Activated CD4-positive, CD25-positive, alpha-beta regulatory T cell (primary cell): ENCODE data around the gene APOBEC3F.
"Not testable (repeated sequence)": the region's sequence is repeated elsewhere in the genome, so short reads cannot be mapped to it uniquely, and the experiment has no call there.

Experiments
- DNase-seq, 4 experiments: peaks; one replicate each; lab custom pipeline; 2025; lab: John Stamatoyannopoulos, UW

APOBEC3F gene

DNA sequence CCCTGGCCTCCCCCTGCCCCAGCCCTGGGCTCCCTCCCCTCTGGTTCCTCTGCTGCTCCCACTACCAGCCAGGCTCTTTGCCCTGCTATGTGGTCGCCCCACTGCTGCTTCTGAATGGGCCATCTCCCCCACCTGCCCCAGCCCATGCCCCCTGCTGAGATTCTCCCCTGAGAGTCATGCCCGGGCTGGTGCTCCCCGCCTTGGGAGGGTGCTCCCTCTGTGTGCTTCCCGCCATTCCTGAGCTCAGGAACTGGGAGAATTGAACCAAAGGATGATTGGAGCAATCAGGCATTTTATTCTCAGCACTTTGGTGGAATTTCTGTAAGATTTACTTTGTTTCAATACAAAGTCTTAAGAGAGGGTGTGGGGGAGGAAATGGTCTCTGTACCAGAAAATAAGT lies 12.9 kb upstream of the APOBEC3F start:
- no peak for DNase-seq

DNA sequence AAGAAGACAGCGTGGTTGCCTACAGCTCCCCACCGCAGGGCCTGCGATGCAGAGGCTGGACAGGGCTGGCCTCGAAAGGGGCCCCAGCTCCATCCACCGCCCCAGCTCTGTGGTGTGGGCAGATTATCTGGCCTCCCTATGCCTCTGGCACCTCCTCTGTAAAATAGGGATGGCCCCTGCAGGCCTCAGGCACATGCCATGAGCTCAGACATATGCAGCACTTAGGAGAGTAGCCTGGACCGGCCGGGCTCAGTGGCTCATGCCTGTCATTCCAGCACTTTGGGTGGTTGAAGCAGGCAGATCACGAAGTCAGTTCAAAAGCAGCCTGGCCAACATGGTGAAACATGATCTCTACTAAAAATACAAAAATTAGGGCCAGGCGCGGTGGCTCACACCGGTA lies 12.4 kb upstream of the APOBEC3F start:
- no peak for DNase-seq

- DNase-seq: no peak
Measured at GRCh38 chr22:39029227-39029626, 11.4 kb upstream of the APOBEC3F start.

- DNase-seq: no peak
Measured at GRCh38 chr22:39030705-39031104, 10.0 kb upstream of the APOBEC3F start.

GRCh38 chr22:39031434-39032295 lies 9.0 kb upstream of the APOBEC3F start:
- not testable (repeated sequence) for DNase-seq

GRCh38 chr22:39037071-39037470 lies 3.6 kb upstream of the APOBEC3F start:
- not testable (repeated sequence) for DNase-seq

GRCh38 chr22:39039306-39040126 lies 1.1 kb upstream of the APOBEC3F start:
- no peak for DNase-seq

DNA sequence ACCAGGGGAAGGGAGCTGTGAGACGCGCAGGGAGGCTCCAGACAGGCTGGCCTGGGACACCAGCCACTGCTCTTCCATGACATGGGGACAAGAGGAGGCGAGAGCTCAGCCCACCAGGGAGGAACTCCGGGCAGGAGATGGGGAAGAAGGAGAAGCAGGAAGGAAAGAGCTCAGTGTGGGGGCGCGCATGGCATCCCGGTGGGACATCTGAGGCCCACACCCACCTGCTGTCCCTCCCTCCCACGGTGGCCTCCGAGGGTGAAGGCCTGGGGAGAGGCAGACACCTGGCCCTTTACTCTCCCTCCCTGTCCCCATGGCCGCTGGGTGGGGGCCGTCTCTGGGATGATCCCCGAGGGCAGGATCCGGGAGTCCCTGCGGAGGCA lies 518 bp upstream of the APOBEC3F start:
- not testable (repeated sequence) for DNase-seq

- no peak for DNase-seq
Measured at GRCh38 chr22:39041908-39042307, 1.2 kb downstream of the APOBEC3F start.

GRCh38 chr22:39043063-39043462 lies 2.4 kb downstream of the APOBEC3F start:
- DNase-seq: not testable (repeated sequence)

GRCh38 chr22:39045136-39045535 lies 4.5 kb downstream of the APOBEC3F start:
- DNase-seq: not testable (repeated sequence)

DNA sequence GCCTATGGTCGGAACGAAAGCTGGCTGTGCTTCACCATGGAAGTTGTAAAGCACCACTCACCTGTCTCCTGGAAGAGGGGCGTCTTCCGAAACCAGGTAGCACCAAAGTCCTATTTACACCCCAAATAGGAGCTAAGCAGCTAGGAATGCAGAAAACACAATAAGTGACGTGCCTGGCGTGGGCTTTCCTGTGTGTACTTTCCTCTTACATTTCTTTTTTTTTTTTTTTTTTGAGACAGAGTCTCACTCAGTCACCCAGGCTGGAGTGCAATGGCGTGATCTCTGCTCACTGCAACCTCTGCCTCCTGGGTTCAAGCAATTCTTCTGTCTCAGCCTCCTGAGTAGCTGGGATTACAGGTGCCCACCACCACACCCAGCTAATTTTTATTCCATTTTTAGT lies 8.8 kb downstream of the APOBEC3F start:
- DNase-seq: not testable (repeated sequence)

- not testable (repeated sequence) for DNase-seq
Measured at GRCh38 chr22:39051844-39052495, 11.3 kb downstream of the APOBEC3F start.

- no peak for DNase-seq
Measured at GRCh38 chr22:39055658-39056057, 15.0 kb downstream of the APOBEC3F start.

- DNase-seq: not testable (repeated sequence)
Measured at GRCh38 chr22:39061290-39061689, 20.6 kb downstream of the APOBEC3F start.

- DNase-seq: not testable (repeated sequence)
Measured at GRCh38 chr22:39061951-39062350, 21.3 kb downstream of the APOBEC3F start.

DNA sequence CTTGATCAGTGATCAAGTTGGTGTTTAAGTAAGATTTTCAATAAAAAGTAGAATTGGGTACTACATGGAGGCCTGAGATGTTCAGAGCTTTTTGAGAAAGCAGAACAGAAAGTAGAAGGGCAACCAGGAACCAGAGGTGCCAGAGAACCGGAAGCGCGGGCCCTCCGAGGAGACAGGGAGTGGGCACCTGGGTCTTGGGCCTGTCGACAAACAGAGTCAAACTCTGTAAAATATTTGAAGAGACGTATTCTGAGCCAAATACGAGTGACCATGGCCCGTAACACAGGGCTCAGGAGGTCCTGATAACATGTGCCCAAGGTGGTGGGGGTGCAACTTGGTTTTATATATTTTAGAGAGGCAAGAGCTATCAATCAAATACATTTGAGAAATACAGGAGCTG lies 23.2 kb downstream of the APOBEC3F start:
- not testable (repeated sequence) for DNase-seq

GRCh38 chr22:39066442-39067276 lies 26.0 kb downstream of the APOBEC3F start:
- DNase-seq: not testable (repeated sequence)

- no peak for DNase-seq
Measured at GRCh38 chr22:39068033-39068785, 27.5 kb downstream of the APOBEC3F start.

DNA sequence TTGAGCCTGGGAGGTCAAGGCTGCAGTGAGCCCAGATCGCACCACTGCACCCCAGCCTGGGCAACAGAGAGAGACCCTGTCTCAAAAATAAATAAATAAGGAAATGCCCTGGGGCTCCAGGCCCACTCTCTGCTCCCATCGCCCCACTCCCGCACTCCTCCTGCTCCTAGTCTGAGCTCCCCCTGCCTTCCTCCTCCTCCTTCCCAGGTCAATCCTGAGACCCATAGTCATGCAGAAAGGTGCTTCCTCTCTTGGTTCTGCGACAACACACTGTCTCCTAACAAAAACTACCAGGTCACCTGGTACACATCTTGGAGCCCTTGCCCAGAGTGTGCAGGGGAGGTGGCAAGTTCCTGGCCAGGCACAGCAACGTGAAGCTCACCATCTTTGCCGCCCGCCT lies 29.5 kb downstream of the APOBEC3F start:
- DNase-seq: no peak

GRCh38 chr22:39072581-39072981 lies 31.9 kb downstream of the APOBEC3F start:
- not testable (repeated sequence) for DNase-seq
